KOPT-K1 (cell line): ENCODE measurements around the gene LMF1.

Experiments
- H3K27ac ChIP-seq: fragments of 200-600 bp; sonication (generic); 2 replicates; pipeline ENCODE4 v1.5.1; 2016; ENCODE audit warnings: antibody characterized with exemption, mild to moderate bottlenecking, low read depth, low read length; ENCODE audit not compliant: poor library complexity, severe bottlenecking
- H3K36me3 ChIP-seq: fragments of 200-600 bp; sonication (generic); 2 replicates; pipeline ENCODE4 v1.5.1; 2017; ENCODE audit warnings: antibody characterized with exemption, mild to moderate bottlenecking, low read length, moderate library complexity; ENCODE audit not compliant: insufficient read depth
- H3K9me3 ChIP-seq: fragments of 200-600 bp; sonication (generic); 2 replicates; pipeline ENCODE4 v1.5.1; 2017; ENCODE audit warnings: antibody characterized with exemption, low read length, mild to moderate bottlenecking; ENCODE audit not compliant: insufficient read depth, poor library complexity, severe bottlenecking

LMF1 gene

GRCh38 chr16:970766-971581 lies at the start of gene LMF1:
TSS of gene LMF1 (minus strand) at chr16:970984. CDS start at chr16:970980, 4 bp downstream.
- H3K9me3 ChIP-seq: no peaks in the 10 kb centered on the region
- peaks cover 14% of the 10 kb centered on the region; the same call in 1 of the 2 replicates for H3K36me3 ChIP-seq
- H3K27ac ChIP-seq: peak within 1 kb of the TSS; percentile 66

- no peak overlapping the region for H3K27ac ChIP-seq
- no peaks in the 10 kb centered on the region for H3K9me3 ChIP-seq
- H3K36me3 ChIP-seq: no peaks in the 10 kb centered on the region
Measured at GRCh38 chr16:1020091-1020399, 49.3 kb upstream of the LMF1 start.

GRCh38 chr16:1019231-1020090 lies 48.7 kb upstream of the LMF1 start:
- H3K27ac ChIP-seq: no peak overlapping the region
- no peaks in the 10 kb centered on the region for H3K36me3 ChIP-seq
- no peaks in the 10 kb centered on the region for H3K9me3 ChIP-seq

GRCh38 chr16:1018447-1019198 lies 47.8 kb upstream of the LMF1 start:
- H3K27ac ChIP-seq: no peak overlapping the region
- no peaks in the 10 kb centered on the region for H3K36me3 ChIP-seq
- no peaks in the 10 kb centered on the region for H3K9me3 ChIP-seq

- Histone ChIP-seq H3K27ac (no peak overlapping the region), H3K36me3 (no peaks in the 10 kb centered on the region), H3K9me3 (no peaks in the 10 kb centered on the region)
Measured at GRCh38 chr16:1014771-1015495, 44.1 kb upstream of the LMF1 start.

- Histone ChIP-seq H3K27ac (no peak overlapping the region), H3K9me3 (no peaks in the 10 kb centered on the region), H3K36me3 (no peaks in the 10 kb centered on the region)
Measured at GRCh38 chr16:1014221-1014620, 43.4 kb upstream of the LMF1 start.

GRCh38 chr16:1013593-1013900 lies 42.8 kb upstream of the LMF1 start:
- no peaks in the 10 kb centered on the region for H3K36me3 ChIP-seq
- H3K9me3 ChIP-seq: no peaks in the 10 kb centered on the region
- no peak overlapping the region for H3K27ac ChIP-seq

GRCh38 chr16:1012722-1013592 lies 42.2 kb upstream of the LMF1 start:
- no peaks in the 10 kb centered on the region for H3K9me3 ChIP-seq
- H3K36me3 ChIP-seq: no peaks in the 10 kb centered on the region
- no peak overlapping the region for H3K27ac ChIP-seq

- Histone ChIP-seq H3K9me3 (no peaks in the 10 kb centered on the region), H3K36me3 (no peaks in the 10 kb centered on the region), H3K27ac (no peak overlapping the region)
Measured at GRCh38 chr16:1012135-1012534, 41.4 kb upstream of the LMF1 start.

GRCh38 chr16:1011316-1012082 lies 40.7 kb upstream of the LMF1 start:
- no peaks in the 10 kb centered on the region for H3K36me3 ChIP-seq
- no peak overlapping the region for H3K27ac ChIP-seq
- no peaks in the 10 kb centered on the region for H3K9me3 ChIP-seq

- no peak overlapping the region for H3K27ac ChIP-seq
- no peaks in the 10 kb centered on the region for H3K36me3 ChIP-seq
- H3K9me3 ChIP-seq: no peaks in the 10 kb centered on the region
Measured at GRCh38 chr16:1010815-1011214, 40.0 kb upstream of the LMF1 start.

- Histone ChIP-seq H3K9me3 (no peaks in the 10 kb centered on the region), H3K36me3 (no peaks in the 10 kb centered on the region), H3K27ac (no peak overlapping the region)
Measured at GRCh38 chr16:1010251-1010650, 39.5 kb upstream of the LMF1 start.

GRCh38 chr16:1009358-1010150 lies 38.8 kb upstream of the LMF1 start:
- Histone ChIP-seq H3K27ac (no peak overlapping the region), H3K36me3 (no peaks in the 10 kb centered on the region), H3K9me3 (no peaks in the 10 kb centered on the region)
